ENCODE data around the gene EFCAB5. TPM values are rescaled to one million over a fixed set of nuclear protein-coding genes. Genes with fewer than 3 reads are reported as not detected.
A peak's percentile ranks its signal among the peaks of the same experiment; 100 is the strongest.

EFCAB5 gene
- total RNA-seq, 6 experiments from 2014 or later = 0.27 to 0.94 (median 0.64) TPM

GRCh38 chr17:29906969-29907368, 34.5 kb upstream of the EFCAB5 start:
- H3K9me3 Mint-ChIP-seq = peaks cover 32% of the 10 kb centered on the region
- H3K27ac Mint-ChIP-seq = no peak overlapping the region
- H3K36me3 Mint-ChIP-seq (ENCODE audit: low read depth) = peaks cover 36% of the 10 kb centered on the region
- TF ChIP-seq CTCF (IDR thresholded peaks at IDR 0.05) = no peak
- DNase-seq = no peak
- H3K4me3 Mint-ChIP-seq = no peak overlapping the region
- no peaks in the 10 kb centered on the region for H3K27me3 Mint-ChIP-seq (ENCODE audit: insufficient read depth)
- H3K4me1 Mint-ChIP-seq (ENCODE audit: low read depth) = peaks cover 39% of the 10 kb centered on the region

GRCh38 chr17:29909236-29910003, 32.0 kb upstream of the EFCAB5 start:
- H3K36me3 Mint-ChIP-seq (ENCODE audit: low read depth) = peaks cover 26% of the 10 kb centered on the region
- no peak overlapping the region for H3K27ac Mint-ChIP-seq
- peaks cover 37% of the 10 kb centered on the region for H3K4me1 Mint-ChIP-seq (ENCODE audit: low read depth)
- no peak for DNase-seq
- H3K4me3 Mint-ChIP-seq = no peak overlapping the region
- H3K9me3 Mint-ChIP-seq = peaks cover 25% of the 10 kb centered on the region
- H3K27me3 Mint-ChIP-seq (ENCODE audit: insufficient read depth) = no peaks in the 10 kb centered on the region
- TF ChIP-seq CTCF (IDR thresholded peaks at IDR 0.05) = no peak

GRCh38 chr17:29911641-29912177, 29.7 kb upstream of the EFCAB5 start:
- no peaks in the 10 kb centered on the region for H3K27me3 Mint-ChIP-seq (ENCODE audit: insufficient read depth)
- H3K4me1 Mint-ChIP-seq (ENCODE audit: low read depth) = peaks cover 47% of the 10 kb centered on the region
- no peak overlapping the region for H3K4me3 Mint-ChIP-seq
- H3K9me3 Mint-ChIP-seq = peaks cover 7% of the 10 kb centered on the region
- DNase-seq = no peak
- H3K27ac Mint-ChIP-seq = peak overlapping the region; percentile 19
- no peak for TF ChIP-seq CTCF (IDR thresholded peaks at IDR 0.05)
- H3K36me3 Mint-ChIP-seq (ENCODE audit: low read depth) = peaks cover 12% of the 10 kb centered on the region

- Mint-ChIP-seq H3K27me3 (ENCODE audit: insufficient read depth) (no peaks in the 10 kb centered on the region), H3K36me3 (ENCODE audit: low read depth) (peaks cover 12% of the 10 kb centered on the region), H3K4me1 (ENCODE audit: low read depth) (peaks cover 61% of the 10 kb centered on the region), H3K9me3 (no peaks in the 10 kb centered on the region), H3K27ac (no peak overlapping the region), H3K4me3 (no peak overlapping the region)
- no peak for TF ChIP-seq CTCF (IDR thresholded peaks at IDR 0.05)
- DNase-seq = no peak
Measured at GRCh38 chr17:29914819-29915537, 26.5 kb upstream of the EFCAB5 start.

GRCh38 chr17:29918016-29918415, 23.4 kb upstream of the EFCAB5 start:
- H3K27me3 Mint-ChIP-seq (ENCODE audit: insufficient read depth) = no peaks in the 10 kb centered on the region
- H3K4me3 Mint-ChIP-seq = no peak overlapping the region
- H3K27ac Mint-ChIP-seq = peak overlapping the region; percentile 85; the same call in 1 of the 2 replicates
- no peak for DNase-seq
- H3K4me1 Mint-ChIP-seq (ENCODE audit: low read depth) = peaks cover 38% of the 10 kb centered on the region
- H3K36me3 Mint-ChIP-seq (ENCODE audit: low read depth) = peaks cover 12% of the 10 kb centered on the region
- no peak for TF ChIP-seq CTCF (IDR thresholded peaks at IDR 0.05)
- H3K9me3 Mint-ChIP-seq = no peaks in the 10 kb centered on the region

Data from HFFc6 (cell line).